DND-41 (cell line): ENCODE results near the gene GMEB2.

ENCODE experiments used
- EZH2 ChIP-seq: IDR thresholded peaks from 3 replicates; pipeline ENCODE4 v1.6.1; 2012; ENCODE audit warnings: borderline replicate concordance, low read depth, mild to moderate bottlenecking, moderate library complexity, low read length, inconsistent platforms; ENCODE audit not compliant: severe bottlenecking
- TF ChIP-seq, protein P1 (sequence below): IDR thresholded peaks from 2 replicates; pipeline ENCODE4 v1.5.1; 2012; ENCODE audit warnings: borderline replicate concordance, low read length, moderate library complexity, mild to moderate bottlenecking; ENCODE audit not compliant: poor library complexity, severe bottlenecking; ENCODE audit errors: extremely low read depth

DNA sequence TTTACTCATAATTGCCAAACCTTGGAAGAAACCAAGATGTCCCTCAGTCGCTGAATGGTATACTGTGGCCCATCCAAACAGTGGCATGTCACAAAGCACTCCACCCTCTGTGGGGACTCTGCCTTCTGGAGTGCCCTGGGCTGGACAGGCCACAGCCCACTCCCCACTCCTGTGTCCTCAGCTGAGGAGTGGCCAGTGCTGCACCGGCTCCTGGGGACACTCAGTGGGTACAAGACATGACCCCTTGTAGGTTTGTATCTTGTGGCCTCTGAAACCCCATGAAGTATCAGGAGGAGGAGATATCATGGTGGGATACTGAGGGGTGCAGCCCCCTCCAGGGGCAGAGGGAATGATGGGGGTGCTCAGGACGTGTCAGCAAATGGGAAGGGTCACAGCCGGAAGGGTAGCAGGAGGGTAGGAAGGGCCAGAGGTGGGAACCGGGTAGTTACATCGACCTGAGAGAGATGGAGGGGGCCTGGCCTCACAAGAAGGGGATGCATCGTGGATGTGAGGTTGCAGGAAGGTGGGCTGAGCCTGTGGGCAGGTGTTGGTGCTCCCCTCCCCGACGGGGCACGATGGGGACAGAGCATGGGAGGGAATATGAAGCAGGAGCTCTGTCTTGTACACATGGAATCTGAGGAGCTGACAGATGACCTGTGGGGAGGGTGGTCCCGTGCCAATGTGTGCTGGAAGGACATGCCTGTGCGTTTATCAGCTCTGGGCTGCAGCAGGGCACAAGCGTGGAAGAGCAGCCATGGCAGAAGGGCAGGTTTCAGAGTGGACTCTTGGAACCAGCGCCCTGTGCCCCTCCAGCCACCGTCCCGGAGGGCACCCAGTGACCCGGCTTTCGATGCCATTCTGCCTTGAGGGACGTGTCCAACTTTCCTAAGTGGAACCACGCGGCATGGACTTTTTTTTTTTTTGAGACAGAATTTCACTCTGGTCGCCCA, 41.0 kb downstream of the GMEB2 start:
- TF ChIP-seq, protein P1, sequence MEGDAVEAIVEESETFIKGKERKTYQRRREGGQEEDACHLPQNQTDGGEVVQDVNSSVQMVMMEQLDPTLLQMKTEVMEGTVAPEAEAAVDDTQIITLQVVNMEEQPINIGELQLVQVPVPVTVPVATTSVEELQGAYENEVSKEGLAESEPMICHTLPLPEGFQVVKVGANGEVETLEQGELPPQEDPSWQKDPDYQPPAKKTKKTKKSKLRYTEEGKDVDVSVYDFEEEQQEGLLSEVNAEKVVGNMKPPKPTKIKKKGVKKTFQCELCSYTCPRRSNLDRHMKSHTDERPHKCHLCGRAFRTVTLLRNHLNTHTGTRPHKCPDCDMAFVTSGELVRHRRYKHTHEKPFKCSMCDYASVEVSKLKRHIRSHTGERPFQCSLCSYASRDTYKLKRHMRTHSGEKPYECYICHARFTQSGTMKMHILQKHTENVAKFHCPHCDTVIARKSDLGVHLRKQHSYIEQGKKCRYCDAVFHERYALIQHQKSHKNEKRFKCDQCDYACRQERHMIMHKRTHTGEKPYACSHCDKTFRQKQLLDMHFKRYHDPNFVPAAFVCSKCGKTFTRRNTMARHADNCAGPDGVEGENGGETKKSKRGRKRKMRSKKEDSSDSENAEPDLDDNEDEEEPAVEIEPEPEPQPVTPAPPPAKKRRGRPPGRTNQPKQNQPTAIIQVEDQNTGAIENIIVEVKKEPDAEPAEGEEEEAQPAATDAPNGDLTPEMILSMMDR, result no peak
- no peak for TF ChIP-seq EZH2
